ACC112 (cell line): ENCODE measurements around the gene ACADS.

Source experiments
- H2AFZ ChIP-seq: fragments of 200-600 bp; sonication (generic); one replicate; pipeline ENCODE4 v1.6.0; 2017; ENCODE audit warnings: antibody characterized with exemption, low read length; ENCODE audit not compliant: unreplicated experiment
- H3K27ac ChIP-seq: fragments of 200-600 bp; sonication (generic); 2 replicates; pipeline ENCODE4 v1.5.1; 2014; ENCODE audit warnings: low read depth, mild to moderate bottlenecking, antibody characterized with exemption, low read length, moderate library complexity
- H3K27me3 ChIP-seq: fragments of 200-600 bp; sonication (generic); 2 replicates; pipeline ENCODE4 v1.6.1; 2014; ENCODE audit warnings: mild to moderate bottlenecking, antibody characterized with exemption, low read length, moderate library complexity, mixed read lengths; ENCODE audit not compliant: insufficient read depth
- H3K36me3 ChIP-seq: fragments of 200-600 bp; sonication (generic); 2 replicates; pipeline ENCODE4 v1.6.1; 2016; ENCODE audit warnings: mild to moderate bottlenecking, antibody characterized with exemption, low read length, moderate library complexity, mixed read lengths; ENCODE audit not compliant: insufficient read depth
- H3K4me1 ChIP-seq: fragments of 200-600 bp; sonication (generic); one replicate; pipeline ENCODE4 v1.6.1; 2016; ENCODE audit warnings: low read length, mixed read lengths; ENCODE audit not compliant: insufficient read depth, unreplicated experiment, control insufficient read depth
- H3K4me3 ChIP-seq: fragments of 200-600 bp; sonication (generic); 2 replicates; pipeline ENCODE4 v1.5.1; 2014; ENCODE audit warnings: mild to moderate bottlenecking, low read depth, low read length
- H3K79me2 ChIP-seq: fragments of 200-600 bp; sonication (generic); one replicate; pipeline ENCODE4 v1.6.0; 2016; ENCODE audit warnings: low read length; ENCODE audit not compliant: control insufficient read depth, unreplicated experiment, insufficient read depth

ACADS gene

GRCh38 chr12:120757226-120757742 is 31.7 kb downstream of the ACADS start:
- no peak overlapping the region for H2AFZ ChIP-seq
- H3K4me1 ChIP-seq, result no peaks in the 10 kb centered on the region
- H3K79me2 ChIP-seq, result no peaks in the 10 kb centered on the region
- no peak overlapping the region for H3K27ac ChIP-seq
- H3K4me3 ChIP-seq, result no peak overlapping the region
- no peaks in the 10 kb centered on the region for H3K36me3 ChIP-seq
- H3K27me3 ChIP-seq, result no peaks in the 10 kb centered on the region

GRCh38 chr12:120757949-120758348 is 32.3 kb downstream of the ACADS start:
- Histone ChIP-seq H3K36me3 (0 out of 2 replicates have a peak, but pooled peaks cover 2% of the 10 kb centered on the region), H3K27me3 (no peaks in the 10 kb centered on the region), H2AFZ (no peak overlapping the region), H3K79me2 (no peaks in the 10 kb centered on the region), H3K4me3 (no peak overlapping the region), H3K27ac (no peak overlapping the region), H3K4me1 (no peaks in the 10 kb centered on the region)

- H3K36me3 ChIP-seq, result 0 out of 2 replicates have a peak, but pooled peaks cover 3% of the 10 kb centered on the region
- H3K4me3 ChIP-seq, result no peak overlapping the region
- H3K79me2 ChIP-seq, result no peaks in the 10 kb centered on the region
- no peaks in the 10 kb centered on the region for H3K4me1 ChIP-seq
- H3K27ac ChIP-seq, result no peak overlapping the region
- H2AFZ ChIP-seq, result no peak overlapping the region
- H3K27me3 ChIP-seq, result no peaks in the 10 kb centered on the region
Measured at GRCh38 chr12:120758798-120759590, 33.4 kb downstream of the ACADS start.

- no peaks in the 10 kb centered on the region for H3K79me2 ChIP-seq
- H3K4me1 ChIP-seq, result no peaks in the 10 kb centered on the region
- no peak overlapping the region for H2AFZ ChIP-seq
- 0 out of 2 replicates have a peak, but pooled peaks cover 3% of the 10 kb centered on the region for H3K36me3 ChIP-seq
- no peaks in the 10 kb centered on the region for H3K27me3 ChIP-seq
- no peak overlapping the region for H3K27ac ChIP-seq
- H3K4me3 ChIP-seq, result no peak overlapping the region
Measured at GRCh38 chr12:120759591-120760348, 34.1 kb downstream of the ACADS start.

GRCh38 chr12:120760349-120761254 is 35.0 kb downstream of the ACADS start:
- H3K27ac ChIP-seq, result no peak overlapping the region
- 0 out of 2 replicates have a peak, but pooled peaks cover 3% of the 10 kb centered on the region for H3K36me3 ChIP-seq
- no peak overlapping the region for H2AFZ ChIP-seq
- H3K79me2 ChIP-seq, result no peaks in the 10 kb centered on the region
- H3K4me3 ChIP-seq, result no peak overlapping the region
- H3K27me3 ChIP-seq, result no peaks in the 10 kb centered on the region
- no peaks in the 10 kb centered on the region for H3K4me1 ChIP-seq

GRCh38 chr12:120761519-120761934 is 35.9 kb downstream of the ACADS start:
- H3K4me3 ChIP-seq, result no peak overlapping the region
- no peak overlapping the region for H2AFZ ChIP-seq
- H3K79me2 ChIP-seq, result no peaks in the 10 kb centered on the region
- no peaks in the 10 kb centered on the region for H3K27me3 ChIP-seq
- H3K36me3 ChIP-seq, result 0 out of 2 replicates have a peak, but pooled peaks cover 3% of the 10 kb centered on the region
- H3K4me1 ChIP-seq, result no peaks in the 10 kb centered on the region
- no peak overlapping the region for H3K27ac ChIP-seq

GRCh38 chr12:120762086-120762485 is 36.5 kb downstream of the ACADS start:
- Histone ChIP-seq H3K4me1 (no peaks in the 10 kb centered on the region), H3K36me3 (0 out of 2 replicates have a peak, but pooled peaks cover 3% of the 10 kb centered on the region), H3K27ac (peak overlapping the region; percentile 7; the same call in 1 of the 2 replicates), H2AFZ (no peak overlapping the region), H3K4me3 (no peak overlapping the region), H3K79me2 (no peaks in the 10 kb centered on the region), H3K27me3 (no peaks in the 10 kb centered on the region)

- H3K27ac ChIP-seq, result no peak overlapping the region
- peaks cover 8% of the 10 kb centered on the region; the same call in 1 of the 2 replicates for H3K36me3 ChIP-seq
- H3K27me3 ChIP-seq, result no peaks in the 10 kb centered on the region
- no peaks in the 10 kb centered on the region for H3K4me1 ChIP-seq
- H3K4me3 ChIP-seq, result no peak overlapping the region
- H3K79me2 ChIP-seq, result no peaks in the 10 kb centered on the region
- H2AFZ ChIP-seq, result no peak overlapping the region
Measured at GRCh38 chr12:120763250-120763649, 37.6 kb downstream of the ACADS start.

GRCh38 chr12:120764816-120765215 is 39.2 kb downstream of the ACADS start:
- Histone ChIP-seq H3K79me2 (no peaks in the 10 kb centered on the region), H3K4me3 (no peak overlapping the region), H3K27ac (no peak overlapping the region), H3K27me3 (no peaks in the 10 kb centered on the region), H3K36me3 (peaks cover 14% of the 10 kb centered on the region; the same call in 1 of the 2 replicates), H2AFZ (no peak overlapping the region), H3K4me1 (no peaks in the 10 kb centered on the region)

GRCh38 chr12:120766566-120766965 is 40.9 kb downstream of the ACADS start:
- H3K27me3 ChIP-seq, result no peaks in the 10 kb centered on the region
- H3K27ac ChIP-seq, result no peak overlapping the region
- H3K79me2 ChIP-seq, result no peaks in the 10 kb centered on the region
- H3K4me1 ChIP-seq, result no peaks in the 10 kb centered on the region
- peaks cover 14% of the 10 kb centered on the region; the same call in 1 of the 2 replicates for H3K36me3 ChIP-seq
- H2AFZ ChIP-seq, result no peak overlapping the region
- H3K4me3 ChIP-seq, result no peak overlapping the region
